DMS153 (cell line): ENCODE data around the gene DLK1.

Experiments used
- DNase-seq: peaks from one replicate; lab custom pipeline; 2025; lab: John Stamatoyannopoulos, UW

Gene DLK1

DNA sequence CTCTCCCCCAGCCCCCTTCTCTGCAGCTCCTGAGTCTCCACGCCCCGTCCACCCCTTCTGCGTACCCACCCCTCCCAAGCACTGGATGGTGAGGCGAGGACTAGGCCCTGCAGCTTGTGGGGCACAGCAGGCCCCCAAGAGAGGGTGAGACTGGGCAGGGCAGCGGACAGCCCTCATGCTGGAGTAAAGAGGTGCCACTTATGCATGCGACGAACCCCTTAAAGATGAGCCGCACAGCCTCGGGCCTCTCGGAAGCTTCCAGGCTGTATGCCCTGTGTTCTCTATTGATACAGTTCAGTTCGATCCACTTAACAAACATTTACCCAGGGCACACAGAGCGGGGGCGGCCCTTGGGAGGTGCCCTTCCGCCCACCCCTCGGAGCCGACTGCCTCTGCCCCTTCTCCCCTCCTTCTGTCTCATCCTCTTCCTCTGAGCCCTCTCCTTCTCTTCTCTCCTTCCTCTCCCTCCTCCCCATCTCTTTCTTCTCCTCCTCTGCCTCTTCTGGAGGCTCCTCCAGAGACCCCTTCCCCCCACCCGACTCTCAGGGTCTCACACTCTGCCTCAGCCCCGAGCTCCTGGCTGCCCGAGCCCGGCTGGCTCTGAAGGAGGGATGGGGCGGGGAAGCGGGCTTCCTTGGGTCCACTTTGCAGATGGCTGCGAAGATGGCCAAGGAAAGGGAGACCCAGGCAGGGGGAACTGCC lies 32.7 kb upstream of the DLK1 start:
- DNase-seq = no peak

DNA sequence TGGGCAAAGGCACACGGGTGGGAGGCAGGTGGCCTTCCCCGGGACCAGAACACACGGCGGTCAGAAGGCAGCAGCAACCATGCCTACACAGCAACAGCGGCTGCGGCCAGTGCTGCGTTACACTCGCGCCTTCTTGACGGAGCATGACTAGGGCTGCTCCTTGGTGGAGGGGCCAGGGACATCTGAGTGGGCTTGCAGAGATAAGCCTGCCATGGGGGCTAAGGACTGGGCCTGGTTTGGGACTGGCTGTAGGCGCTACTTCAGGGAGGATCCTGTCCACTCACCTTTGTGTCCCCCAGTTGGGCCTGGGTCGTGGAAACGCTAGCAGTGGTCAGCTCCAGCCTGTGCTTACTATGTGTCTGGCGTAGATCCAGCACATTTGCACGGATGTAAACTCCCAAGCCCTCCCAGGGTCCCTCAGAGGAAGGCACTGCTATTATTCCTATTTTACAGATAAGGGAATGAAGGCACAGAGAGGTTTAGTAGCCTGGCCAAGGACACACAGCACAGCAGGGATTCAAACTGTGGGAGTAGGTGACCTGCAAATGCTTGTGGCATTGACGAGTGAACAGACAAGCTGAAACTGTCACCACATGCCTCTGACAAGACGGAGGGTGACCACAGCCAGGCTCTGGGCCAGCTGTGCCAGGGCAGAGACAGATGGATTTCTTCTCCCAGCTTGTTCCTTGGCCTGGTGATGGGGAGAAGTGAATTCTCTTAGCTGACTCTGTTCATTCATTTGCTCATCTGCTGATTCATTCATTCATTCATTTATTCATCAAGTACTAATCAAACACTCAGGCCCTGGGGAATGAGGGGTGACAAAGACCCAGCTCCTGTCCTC lies 31.9 kb upstream of the DLK1 start:
- DNase-seq = no peak

DNA sequence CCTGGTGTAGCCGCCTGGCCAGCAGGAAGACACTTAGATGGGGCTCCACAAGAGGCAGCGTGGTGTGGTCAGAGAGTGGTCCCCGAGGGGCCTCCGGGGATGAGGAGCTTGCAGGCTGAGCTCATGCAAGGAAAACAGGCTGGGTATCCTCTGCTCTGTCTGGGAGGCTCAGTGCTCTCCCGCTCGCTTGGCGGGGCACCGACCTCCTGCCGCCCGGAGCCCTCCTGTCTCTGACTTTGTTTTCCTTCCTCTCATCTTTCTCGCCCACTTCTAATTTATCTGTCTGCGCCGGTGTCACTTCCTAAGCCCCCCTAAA lies 31.3 kb upstream of the DLK1 start:
- no peak for DNase-seq

DNA sequence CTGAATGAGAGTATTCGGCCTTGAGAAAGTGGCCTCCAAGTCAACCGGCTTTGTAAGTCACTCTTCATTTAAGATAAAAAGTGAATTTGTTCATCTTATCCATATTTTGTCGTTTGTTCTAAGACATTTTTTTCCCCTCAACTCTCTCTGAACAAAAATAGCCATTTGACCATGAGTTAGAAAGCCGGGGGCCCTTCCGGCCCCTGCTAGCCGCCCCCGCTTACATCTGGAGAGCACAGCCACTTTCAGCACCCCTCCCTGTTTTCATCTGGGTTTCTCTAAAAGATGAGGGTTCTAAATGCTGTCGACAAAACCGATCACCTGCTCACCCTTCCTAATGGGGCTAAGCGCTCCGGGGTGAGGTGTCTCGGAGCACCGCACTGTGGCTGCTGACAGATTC lies 30.7 kb upstream of the DLK1 start:
- DNase-seq = no peak

DNA sequence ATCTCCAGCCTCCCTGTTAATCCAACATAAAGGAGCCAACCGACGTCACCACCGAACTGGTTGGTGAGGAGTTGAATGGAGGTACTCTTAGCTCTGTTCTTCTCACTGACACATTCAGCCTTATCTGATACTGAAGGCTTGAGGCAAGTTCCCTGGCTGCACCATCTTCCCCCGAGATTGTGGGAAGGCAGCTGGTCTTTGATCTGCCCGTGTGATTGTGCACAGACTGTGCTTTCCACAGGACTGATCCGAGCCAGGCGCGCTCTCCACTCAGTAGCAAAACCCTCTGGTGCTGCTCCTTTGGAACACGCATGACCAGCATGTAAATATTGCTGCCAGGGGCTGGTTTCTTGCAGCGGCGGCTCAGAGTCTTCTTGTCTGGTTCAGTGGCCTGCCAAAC lies 30.1 kb upstream of the DLK1 start:
- no peak for DNase-seq

DNA sequence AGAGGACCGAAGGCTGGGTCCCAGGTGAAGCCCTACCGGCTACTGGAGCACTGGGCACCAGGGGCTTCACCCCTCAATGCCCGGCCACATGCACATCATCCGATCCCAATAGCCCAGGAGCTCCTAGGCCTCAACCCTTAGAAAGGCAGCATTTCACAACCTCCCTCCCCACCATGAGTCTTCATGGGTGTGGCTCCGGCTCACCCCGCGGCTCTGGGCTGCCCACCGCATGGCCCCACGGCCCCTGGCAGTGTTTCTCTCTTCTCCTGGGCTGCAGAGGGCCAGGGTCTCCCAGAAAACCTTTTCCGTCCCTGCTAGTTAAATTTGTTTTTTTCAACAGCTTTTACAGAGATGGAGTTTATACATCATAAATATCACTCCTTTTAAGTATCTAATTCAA lies 28.6 kb upstream of the DLK1 start:
- no peak for DNase-seq

DNA sequence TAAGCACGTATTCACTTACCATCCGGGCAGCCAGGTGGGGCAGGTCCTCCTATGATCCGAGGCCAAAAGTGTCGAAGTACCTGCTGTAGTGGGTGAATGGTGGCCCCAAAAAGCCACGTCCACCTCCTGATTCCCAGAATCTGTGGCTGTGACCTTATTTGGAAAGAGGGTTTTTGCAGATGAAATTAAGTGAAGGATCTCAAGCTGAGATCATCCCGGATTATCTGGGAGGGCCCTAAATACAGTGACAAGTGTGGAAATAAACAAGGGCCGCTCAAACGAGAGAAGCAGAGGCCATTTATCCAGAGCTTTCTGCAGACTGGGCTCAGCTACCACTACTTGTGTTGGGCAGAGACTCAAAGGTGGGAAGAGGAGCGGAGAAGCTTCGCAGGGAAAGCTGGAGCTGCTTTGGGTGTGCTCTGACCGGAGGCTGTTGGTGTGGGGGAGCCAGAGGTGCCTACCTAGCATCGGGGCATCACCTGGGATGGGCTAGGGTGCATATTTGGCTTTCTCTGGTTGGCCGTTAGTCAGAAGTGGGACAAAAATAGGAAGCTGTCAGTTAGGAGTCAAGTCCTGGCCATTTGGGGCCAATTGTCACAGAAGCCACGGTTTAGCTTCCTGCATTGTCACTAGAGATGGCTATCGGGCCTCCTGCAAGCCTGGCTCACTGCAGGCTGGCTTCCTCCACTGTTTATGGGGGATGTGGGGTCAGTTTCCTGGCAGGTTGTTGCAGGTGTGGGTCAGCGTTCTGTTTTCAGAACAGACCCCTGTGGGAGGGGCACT lies 27.8 kb upstream of the DLK1 start:
- no peak for DNase-seq

DNA sequence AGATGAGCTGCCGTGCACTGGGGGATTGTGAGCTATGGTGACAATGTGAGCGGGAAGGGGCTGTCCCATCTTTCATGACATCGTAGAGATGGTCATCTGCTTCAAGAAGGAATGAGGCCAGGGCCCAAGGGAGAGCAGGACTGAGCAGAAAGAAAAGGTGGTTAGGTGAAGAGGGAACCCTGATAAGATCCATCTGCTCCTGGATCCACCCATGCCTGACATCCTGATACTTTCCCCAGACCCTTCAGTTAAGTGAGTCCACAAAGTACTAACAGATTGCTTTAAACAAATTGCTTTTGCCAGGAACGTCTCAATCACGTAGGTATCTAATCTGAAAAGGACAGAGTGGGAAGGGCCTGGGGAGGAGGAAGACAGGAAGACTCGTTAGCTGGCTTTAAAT lies 25.4 kb upstream of the DLK1 start:
- DNase-seq = no peak

DNA sequence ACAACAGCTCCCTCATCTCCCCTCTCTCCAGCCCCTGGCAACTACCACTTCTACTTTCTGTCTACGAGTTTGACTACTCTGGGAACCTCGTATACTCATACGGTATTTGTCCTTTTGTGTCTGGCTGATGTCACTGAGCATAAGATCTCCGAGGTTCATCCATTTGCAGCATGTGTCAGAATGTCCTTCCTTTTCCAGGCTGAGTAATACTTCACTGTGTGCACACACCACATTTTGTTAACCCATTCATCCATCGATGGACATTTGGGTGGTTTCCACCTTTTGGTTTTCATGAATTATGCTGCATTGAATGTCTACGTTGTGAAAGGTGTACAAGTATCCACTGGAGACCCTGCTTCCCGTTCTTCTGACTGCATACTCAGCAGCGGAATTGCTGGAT lies 24.1 kb upstream of the DLK1 start:
- DNase-seq = no peak

DNA sequence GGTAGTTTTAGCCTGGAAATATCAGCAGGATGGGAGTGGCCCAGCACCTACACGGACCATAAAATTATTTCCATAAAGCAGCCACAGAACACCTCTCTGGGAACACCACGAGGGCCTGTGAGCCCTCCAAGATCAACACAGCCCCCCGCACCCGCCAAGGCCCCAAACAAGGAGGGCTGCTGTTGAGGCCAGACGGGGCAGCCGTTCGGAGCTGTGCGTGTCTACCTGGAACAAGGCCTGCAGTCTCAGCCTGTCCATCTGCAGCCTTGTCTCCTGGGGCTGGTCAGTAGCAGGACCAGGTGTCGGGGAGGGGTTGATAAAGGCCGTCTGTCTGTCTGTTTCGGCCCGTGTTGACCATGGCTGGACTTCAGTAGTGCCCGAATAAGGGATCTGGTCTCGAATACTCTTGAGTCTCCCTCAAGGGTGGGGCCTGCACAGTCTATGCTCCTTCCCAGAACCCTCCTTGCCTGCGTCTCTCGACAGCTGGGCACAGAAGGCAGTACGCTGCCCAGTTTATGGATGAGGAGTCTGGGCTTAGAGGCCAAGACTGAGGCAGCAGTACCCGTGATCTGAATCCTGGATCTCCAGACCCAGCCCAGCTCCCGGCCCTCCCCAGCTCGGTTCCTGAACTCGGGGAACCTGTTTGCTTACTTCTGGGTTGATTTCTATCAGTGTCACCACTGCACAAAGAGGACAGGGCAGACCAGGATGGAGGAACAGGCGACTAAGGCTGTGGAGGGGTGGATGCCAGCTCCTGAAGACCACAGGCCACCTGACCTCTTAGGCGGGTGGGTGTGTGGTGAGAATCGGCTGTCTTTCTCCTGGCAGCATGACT lies 23.1 kb upstream of the DLK1 start:
- no peak for DNase-seq

DNA sequence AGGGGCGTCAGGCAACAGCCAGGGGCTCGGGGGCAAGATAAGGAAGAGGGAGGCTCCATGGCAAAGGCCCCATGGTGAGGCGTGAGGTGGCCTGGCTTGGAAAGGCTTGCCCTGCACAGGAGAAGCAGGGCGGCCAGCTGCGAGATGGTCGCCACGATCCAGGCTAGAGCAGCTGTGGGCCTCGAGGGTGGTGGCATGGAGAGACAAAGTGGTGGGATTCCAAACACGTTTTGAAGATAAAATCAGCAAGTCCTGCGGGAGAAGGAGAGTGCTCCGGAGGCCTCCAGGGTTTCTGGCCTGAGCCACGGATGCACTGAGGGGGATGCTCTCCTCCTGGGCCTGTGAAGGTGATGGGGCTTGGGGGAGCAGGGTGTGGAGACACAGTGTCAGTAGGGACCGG lies 20.5 kb upstream of the DLK1 start:
- DNase-seq = no peak

DNA sequence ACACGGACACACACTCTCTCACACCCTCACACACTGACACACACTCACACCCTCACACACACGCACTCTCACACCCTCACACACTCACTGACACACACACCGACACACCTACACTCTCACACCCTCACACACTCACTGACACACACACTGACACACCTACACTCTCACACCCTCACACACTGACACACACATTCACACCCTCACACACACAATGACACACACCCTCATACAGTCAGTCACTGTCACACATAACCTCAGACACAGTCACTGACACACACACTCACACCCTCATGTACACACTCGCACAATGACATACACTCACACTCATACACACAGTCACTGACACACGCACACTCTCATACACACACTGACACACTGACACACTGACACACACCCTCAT lies 19.8 kb upstream of the DLK1 start:
- no peak for DNase-seq

DNA sequence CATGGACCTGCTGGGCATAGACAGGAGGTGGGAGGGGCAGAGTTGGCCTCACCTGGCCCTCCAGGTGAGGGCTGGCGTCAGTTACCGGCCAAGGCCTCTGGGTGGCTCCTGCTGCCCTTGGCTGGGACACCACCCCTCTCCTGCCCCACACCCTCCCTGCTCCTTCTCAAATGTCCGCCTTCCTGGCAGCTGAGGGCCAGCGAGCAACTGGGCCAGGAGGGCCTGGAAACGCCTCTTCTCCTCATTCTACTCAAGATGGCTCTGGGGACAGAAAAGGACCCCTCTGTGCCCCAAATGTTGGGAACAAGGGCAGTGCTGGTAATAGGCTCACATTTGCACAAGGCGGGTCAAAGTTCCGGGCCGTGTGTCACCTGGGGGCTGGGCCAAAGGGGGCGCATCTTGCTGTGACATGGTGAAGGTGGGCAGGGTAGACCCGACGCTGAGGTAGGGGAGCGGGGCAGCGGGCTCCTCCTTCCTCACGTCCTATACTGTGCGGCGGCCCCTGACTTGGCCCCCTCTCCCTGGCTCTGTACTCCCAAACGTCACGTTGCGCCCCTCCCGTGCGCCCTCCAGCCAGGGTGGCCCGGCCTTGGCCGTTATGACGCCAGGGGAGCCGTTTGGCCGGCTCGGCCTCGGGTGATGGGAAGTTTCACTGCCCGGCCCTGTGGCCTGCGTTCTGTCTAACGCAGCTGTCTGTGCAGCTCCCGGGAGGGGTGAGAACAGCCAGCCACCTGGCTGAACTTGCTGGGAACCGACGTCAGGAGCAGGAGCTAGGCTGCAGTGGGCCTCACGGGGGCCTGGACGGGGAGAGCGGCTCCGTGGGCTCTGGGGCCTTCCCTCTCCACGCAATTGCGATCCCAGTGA lies 18.0 kb upstream of the DLK1 start:
- DNase-seq = no peak

DNA sequence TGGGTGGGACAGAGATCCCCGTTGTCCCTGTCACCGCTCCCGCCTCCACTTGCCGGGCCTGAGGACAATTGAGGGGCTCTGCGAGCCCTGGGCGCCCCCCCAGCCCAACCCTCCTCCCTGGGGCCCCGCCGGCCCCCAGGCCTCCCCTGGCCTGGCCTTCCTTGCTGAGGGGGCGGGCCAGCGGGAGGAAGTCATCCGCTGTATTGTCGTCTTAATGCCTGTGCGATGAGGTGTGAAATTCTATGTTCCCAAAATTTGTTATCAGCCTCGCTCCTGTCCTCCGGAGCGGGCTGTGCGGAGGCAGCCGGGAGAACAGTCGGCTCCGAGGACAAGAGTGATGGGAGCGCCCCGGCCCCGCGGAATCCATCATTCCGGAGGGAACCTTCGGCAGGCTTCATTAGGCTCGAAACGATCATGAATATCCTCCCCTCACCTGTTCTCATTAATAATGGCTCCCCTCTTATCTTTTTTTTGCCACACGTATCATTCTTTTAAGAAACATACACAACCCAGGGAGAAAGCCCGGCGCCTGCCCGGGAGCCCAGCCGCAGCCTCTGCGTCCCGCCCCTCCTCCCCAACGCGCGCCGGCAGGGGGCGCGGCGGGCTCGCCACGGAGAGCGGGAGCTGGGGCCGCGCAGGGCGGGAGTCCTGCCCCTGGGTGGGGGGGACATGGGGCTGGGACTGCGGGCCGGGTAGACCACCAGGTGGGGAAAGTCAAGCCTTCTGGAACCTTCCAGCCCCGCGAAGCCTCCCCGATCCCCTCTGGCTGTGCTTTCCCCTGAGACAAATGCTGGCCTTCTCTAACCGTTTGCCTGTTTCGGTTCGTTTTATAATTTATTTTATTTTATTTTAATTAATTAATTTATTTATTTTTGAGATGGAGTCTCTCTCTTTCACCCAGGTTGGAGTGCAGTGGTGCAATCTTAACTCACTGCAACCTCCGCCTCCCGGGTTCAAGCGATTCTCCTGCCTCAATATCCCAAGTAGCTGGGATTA lies 17.1 kb upstream of the DLK1 start:
- no peak for DNase-seq

DNA sequence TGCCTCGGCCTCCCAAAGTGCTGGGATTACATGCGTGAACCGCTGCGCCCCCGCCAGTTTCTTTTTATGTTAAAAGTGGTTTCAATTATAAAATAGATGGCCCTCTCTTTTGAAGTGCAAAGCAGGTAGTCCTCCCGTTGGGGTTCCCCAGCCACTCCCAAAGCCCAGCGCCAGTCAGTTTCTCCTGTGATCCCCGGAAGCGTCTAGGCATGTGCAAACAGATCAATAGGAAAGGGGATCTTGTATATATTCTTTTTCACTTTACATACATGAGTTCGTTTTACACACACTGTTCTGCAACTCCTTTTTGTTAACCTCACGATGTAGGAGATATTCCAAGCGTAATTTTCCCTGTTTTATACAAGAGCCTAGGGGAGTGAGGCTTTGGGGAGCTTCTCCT lies 16.3 kb upstream of the DLK1 start:
- DNase-seq = no peak

DNA sequence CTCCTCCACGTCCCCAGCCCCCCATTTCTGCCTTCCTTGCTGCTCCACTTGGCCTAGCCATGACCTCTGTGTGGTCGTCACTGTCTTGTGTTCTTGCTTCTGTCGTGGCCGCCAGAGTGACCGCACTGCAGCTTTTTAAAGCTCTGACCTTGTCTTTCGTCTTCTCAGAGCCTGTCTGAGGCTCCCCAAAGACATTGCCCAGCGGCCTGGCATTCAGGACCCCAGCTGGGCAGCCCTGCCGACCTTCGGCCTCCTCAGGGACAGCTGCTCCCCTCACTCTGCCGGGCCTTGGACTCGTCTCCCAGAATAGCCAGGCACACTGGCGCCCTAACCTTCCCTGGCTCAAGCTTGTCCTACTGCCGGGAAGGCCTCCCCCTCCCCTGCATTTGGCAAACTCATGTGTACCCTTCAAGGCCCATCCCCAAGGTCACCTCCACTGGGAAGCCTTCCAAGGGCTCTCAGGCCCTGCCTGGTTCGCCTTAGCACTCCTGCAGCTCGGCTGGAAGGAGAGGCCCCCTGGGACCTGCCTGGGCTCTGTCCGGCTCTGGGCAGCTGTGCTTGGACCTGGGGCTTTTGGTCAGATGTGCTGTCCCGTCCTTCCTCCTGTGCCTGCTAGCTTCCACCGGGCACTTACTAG lies 15.7 kb upstream of the DLK1 start:
- no peak for DNase-seq

DNA sequence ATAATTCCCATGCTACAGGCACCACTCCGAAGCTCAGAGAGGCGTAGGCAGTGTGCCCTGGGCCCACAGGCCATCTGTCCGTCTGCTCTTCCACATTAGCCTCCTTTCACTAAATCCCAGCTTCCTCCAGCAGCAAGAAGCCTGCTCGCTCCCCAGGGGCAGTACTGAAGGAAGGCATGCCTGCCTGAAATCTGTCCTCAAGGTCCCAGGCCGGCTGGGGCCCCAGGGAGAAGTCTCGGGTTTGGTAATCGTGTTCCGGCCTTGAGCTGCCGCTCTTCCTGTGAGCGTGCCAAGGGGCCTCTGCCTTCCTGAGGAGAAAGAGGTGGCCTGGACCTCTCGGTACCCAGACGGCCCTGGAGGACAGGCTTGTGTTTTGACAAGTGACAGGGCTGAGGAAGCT lies 15.2 kb upstream of the DLK1 start:
- no peak for DNase-seq

DNA sequence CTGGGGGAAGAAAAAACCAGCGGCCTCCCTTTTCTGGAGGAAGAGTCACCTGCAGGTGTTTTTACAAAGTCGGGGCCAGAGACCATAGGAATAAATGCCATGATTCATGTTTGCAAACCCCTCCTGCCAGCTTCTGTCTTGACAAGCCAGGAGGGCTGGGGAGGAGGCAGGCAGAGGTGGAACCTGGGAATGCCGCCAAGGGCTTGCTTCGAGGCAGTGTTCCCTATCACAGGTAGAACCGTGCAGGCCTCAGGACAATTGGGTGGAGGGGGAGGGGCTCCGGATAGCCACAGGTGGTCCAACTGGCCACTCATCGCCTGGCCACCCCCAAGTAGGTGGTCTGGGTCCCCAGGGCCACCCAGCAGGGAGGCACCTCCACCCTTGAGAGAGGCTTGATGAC lies 14.2 kb upstream of the DLK1 start:
- DNase-seq = no peak

DNA sequence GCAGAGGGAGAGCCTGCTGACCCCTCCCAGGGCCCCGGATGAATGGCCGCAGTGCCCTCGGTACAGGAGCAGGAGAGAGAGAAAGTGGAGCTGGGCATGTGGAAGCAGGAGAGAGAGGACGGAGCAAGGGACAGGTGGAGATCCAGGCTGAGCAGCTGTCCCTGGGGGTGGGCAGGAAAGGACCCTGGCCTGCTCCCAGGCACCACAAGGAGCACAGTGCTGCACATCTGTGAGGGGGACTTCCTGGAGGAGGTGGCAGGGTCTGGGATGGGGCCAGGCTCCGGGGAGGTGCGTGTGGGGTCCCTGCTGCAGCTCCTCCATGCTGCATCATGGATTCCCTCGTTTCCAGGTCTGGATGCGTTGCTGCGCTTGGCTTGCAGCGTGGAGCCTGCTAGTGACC lies 13.0 kb upstream of the DLK1 start:
- DNase-seq = no peak
